HL-60 (cell line): ENCODE measurements around the gene FBLN1.

Source experiments
- POLR2AphosphoS5 ChIP-seq: IDR thresholded peaks from 2 replicates; pipeline ENCODE4 v1.6.1; 2012; ENCODE audit warnings: low read depth
- TF ChIP-seq, protein P1 (sequence below): IDR thresholded peaks from one replicate; pipeline ENCODE4 v1.5.1; 2011; ENCODE audit warnings: low read length, control low read depth, inconsistent platforms; ENCODE audit not compliant: insufficient read depth

DNA sequence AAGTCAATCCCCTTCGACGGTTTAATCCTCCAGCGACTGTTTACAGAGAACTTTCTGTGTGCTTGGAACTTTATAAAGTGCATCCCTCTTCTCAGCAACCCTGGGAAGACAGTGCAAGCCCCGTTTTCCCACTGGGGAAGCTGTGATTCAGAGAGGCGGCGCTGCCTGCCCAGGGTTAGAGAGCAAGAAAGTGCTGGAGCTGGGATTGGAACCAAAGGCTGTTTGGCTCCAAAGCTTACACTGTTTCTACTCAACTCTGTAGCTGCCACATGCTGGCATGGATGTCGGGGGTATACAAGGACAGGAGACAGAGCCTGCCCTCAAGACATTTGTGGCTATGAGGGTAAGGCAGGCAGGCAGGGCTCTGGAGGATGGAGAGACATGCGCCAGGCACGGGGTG lies 13.0 kb downstream of the FBLN1 start:
- TF ChIP-seq, protein P1, sequence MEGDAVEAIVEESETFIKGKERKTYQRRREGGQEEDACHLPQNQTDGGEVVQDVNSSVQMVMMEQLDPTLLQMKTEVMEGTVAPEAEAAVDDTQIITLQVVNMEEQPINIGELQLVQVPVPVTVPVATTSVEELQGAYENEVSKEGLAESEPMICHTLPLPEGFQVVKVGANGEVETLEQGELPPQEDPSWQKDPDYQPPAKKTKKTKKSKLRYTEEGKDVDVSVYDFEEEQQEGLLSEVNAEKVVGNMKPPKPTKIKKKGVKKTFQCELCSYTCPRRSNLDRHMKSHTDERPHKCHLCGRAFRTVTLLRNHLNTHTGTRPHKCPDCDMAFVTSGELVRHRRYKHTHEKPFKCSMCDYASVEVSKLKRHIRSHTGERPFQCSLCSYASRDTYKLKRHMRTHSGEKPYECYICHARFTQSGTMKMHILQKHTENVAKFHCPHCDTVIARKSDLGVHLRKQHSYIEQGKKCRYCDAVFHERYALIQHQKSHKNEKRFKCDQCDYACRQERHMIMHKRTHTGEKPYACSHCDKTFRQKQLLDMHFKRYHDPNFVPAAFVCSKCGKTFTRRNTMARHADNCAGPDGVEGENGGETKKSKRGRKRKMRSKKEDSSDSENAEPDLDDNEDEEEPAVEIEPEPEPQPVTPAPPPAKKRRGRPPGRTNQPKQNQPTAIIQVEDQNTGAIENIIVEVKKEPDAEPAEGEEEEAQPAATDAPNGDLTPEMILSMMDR, result no peak
- TF ChIP-seq POLR2AphosphoS5, result no peak
